Uterus (tissue), 4 donors: ENCODE data around the gene GAS7. TPM values are rescaled to one million over a fixed set of nuclear protein-coding genes. Genes with fewer than 3 reads are reported as not detected.

ENCODE experiments used
- DNase-seq, 2 donors: peaks; one replicate each; pipeline ENCODE4 v3.0.0-alpha.2; 2019 to 2020
- H3K27ac ChIP-seq, 2 donors: fragments of 200-600 bp; sonication (generic); 1 replicate in 1 of 2; 2 replicates in 1 of 2; pipeline ENCODE4 v1.5.1; 2016 to 2018
- H3K27me3 ChIP-seq, 2 donors: fragments of 200-600 bp; sonication (generic); one replicate each; pipeline ENCODE4 v1.5.1; 2018 to 2019; ENCODE audit warnings: control low read depth in 1 of 2
- H3K36me3 ChIP-seq, 2 donors: fragments of 200-600 bp; sonication (generic); one replicate each; pipeline ENCODE4 v1.5.1; 2019; ENCODE audit warnings: control low read depth in 1 of 2
- H3K4me1 ChIP-seq, 2 donors: fragments of 200-600 bp; sonication (generic); one replicate each; pipeline ENCODE4 v1.5.1; 2018 to 2019; ENCODE audit warnings: control low read depth in 1 of 2
- H3K4me3 ChIP-seq, 2 donors: fragments of 200-600 bp; sonication (generic); 1 replicate in 1 of 2; 2 replicates in 1 of 2; pipeline ENCODE4 v1.5.1; 2018 to 2019; ENCODE audit warnings: mild to moderate bottlenecking in 1 of 2
- H3K9me3 ChIP-seq, 2 donors: fragments of 200-600 bp; sonication (generic); one replicate each; pipeline ENCODE4 v1.5.1; 2019; ENCODE audit warnings: control low read depth in 1 of 2
- POLR2A ChIP-seq, 2 donors: fragments of 450-650 bp; IDR thresholded peaks; one replicate each; pipeline ENCODE4 v1.6.1; 2016; ENCODE audit warnings: antibody characterized with exemption in 2 of 2, mild to moderate bottlenecking in 1 of 2, moderate library complexity in 1 of 2
- intact Hi-C: fragments of 100-400 bp; cut with DNase I; formaldehyde crosslinking; loops from one replicate; pipeline ENCODE4 v1.15.1; 2023; ENCODE audit warnings: low total_unique reads
- total RNA-seq, 4 donors: library from RNA; depleted of rRNA in 3 of 4; stranded (reverse); fragments of >200 nt in 3 of 4; gene quantifications; one replicate each; pipeline versions ENCODE4 v1.1.0 to v1.2.4, GENCODE V29; 2014 to 2023
- TF ChIP-seq, protein P1 (sequence below), 4 experiments: fragments of 200-600 bp in 2 of 4; fragments of 450-650 bp in 2 of 4; sonication (generic) in 2 of 4; IDR thresholded peaks; one replicate each; pipeline ENCODE4 v1.5.1; 2016 to 2019; ENCODE audit warnings: antibody characterized with exemption in 4 of 4, mild to moderate bottlenecking in 2 of 4, moderate library complexity in 1 of 4
- donor health status: DM: yes; HTN: yes; CAD: no.

Gene GAS7
- total RNA-seq, 4 donors from 2014 or later = 12.8 to 95.9 (median 40.8) TPM

DNA sequence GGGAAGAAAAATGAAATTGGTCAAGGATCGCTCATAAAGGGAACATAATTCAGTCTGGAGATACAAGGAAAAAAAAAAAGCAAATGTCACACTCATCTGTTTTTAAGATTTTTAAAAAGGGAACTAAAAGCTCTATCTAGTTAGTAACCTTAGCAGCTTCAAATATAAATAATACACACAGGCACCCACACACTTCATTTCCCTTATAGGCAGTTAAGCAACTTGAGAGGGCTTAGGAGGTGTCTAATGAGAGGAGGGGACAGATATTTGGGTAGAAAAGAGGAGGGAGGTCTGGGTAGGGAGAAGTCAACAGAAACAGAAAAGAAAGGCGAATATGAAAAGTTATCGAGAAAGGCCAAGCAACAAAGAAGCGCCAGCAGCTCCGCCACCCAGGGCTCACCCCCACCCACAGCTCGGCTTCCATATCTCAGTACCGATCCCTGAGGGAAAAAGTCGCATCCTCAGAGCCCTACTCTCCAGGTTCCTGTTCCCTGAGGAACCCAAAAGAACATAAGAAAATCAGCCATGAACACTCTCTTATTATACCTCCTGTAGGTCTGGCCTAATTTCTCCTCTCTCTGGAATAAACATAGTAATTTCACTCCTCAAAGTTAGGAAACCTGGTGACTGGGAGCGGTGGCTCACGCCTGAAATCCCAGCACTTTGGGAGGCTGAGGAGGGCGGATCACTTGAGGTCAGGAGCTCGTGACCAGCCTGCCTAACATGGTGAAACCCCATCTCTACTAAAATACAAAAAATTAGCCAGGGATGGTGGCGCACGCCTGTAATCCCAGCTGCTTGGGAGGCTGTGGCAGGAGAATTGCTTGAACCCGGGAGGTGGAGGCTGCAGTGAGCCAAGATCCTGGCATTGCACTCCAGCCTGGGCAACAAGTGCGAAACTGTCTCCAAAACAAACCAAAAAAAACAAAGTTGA is 223.7 kb downstream of the GAS7 start:
- Histone ChIP-seq H3K4me3 (peak overlapping the region in 1 of 2 donors; percentile 3), H3K9me3 (no peaks in the 10 kb centered on the region), H3K27ac (peak overlapping the region; percentile 75 to 82), H3K36me3 (no peaks in the 10 kb centered on the region), H3K27me3 (no peaks in the 10 kb centered on the region), H3K4me1 (peaks cover 0 to 12% of the 10 kb centered on the region in 2 donors)
- DNase-seq = no peak
- intact Hi-C loops = no loop called here
- no peak for TF ChIP-seq POLR2A (IDR thresholded peaks at IDR 0.05)
- TF ChIP-seq, protein P1, sequence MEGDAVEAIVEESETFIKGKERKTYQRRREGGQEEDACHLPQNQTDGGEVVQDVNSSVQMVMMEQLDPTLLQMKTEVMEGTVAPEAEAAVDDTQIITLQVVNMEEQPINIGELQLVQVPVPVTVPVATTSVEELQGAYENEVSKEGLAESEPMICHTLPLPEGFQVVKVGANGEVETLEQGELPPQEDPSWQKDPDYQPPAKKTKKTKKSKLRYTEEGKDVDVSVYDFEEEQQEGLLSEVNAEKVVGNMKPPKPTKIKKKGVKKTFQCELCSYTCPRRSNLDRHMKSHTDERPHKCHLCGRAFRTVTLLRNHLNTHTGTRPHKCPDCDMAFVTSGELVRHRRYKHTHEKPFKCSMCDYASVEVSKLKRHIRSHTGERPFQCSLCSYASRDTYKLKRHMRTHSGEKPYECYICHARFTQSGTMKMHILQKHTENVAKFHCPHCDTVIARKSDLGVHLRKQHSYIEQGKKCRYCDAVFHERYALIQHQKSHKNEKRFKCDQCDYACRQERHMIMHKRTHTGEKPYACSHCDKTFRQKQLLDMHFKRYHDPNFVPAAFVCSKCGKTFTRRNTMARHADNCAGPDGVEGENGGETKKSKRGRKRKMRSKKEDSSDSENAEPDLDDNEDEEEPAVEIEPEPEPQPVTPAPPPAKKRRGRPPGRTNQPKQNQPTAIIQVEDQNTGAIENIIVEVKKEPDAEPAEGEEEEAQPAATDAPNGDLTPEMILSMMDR (IDR thresholded peaks at IDR 0.05) = no peak

DNA sequence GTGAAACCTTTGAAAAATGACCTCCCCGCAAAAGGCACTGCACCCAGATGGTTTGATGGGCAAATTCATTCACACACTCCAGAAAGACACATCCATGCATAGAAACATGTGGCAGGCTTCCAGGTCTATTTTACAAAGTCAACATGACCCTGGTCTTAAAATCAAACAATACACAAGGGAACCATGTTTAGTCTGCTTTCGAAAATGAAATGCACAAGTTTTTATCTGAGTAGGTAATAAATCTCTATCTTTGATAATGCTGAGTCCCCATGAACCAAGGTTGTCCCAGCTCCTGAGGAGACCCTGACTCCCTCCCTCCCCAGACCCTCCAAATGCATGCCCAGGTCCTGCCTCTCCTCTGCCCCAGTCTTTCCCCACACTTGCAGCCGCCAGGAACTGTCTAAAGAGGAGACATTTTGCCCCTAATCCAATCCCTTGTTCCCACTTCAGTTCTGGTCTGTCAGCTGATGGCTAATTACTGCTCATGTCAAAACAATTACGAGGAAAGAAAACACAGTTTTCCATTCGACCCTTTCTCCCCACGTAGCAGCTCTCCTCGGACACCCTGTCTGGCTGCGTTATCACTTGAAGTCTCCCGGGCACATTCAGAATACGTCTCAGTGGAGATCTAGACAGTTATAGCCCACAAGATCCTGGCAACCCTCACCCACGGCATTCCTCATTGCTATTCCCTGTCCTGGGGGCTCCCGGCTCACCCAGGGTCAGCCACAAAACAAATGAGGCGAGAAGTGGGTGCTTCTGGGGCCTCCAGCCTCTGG is 224.5 kb downstream of the GAS7 start:
- TF ChIP-seq POLR2A (IDR thresholded peaks at IDR 0.05) = no peak
- TF ChIP-seq, protein P1 (IDR thresholded peaks at IDR 0.05) = no peak
- H3K4me3 ChIP-seq = peak overlapping the region in 1 of 2 donors; percentile 3
- no peak for DNase-seq
- peak overlapping the region; percentile 75 to 82 for H3K27ac ChIP-seq
- H3K36me3 ChIP-seq = no peaks in the 10 kb centered on the region
- H3K27me3 ChIP-seq = no peaks in the 10 kb centered on the region
- no peaks in the 10 kb centered on the region for H3K9me3 ChIP-seq
- peaks cover 0 to 12% of the 10 kb centered on the region in 2 donors for H3K4me1 ChIP-seq
- intact Hi-C loops = no loop called here

DNA sequence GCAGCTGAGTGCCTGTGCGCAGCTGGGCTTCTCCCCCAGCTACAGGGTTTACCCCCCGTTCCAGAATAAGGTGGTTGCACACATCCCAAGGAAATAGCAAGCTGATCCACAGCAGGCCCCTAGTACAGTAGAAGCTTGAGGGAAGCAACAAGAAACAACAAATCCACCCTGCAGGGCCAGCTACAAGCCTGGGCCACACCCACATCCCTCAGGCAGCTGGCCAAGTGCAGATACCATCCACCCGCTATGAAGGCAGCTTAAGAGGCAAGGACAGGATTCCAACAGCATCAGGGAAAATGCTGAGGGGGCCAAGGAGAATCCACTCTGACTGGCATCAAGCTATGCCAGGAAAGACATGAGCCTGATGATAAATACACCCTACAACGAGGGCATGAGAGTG is 226.4 kb downstream of the GAS7 start:
- intact Hi-C loops = no loop called here
- Histone ChIP-seq H3K4me3 (no peak overlapping the region), H3K4me1 (peaks cover 0 to 12% of the 10 kb centered on the region in 2 donors), H3K27me3 (no peaks in the 10 kb centered on the region), H3K9me3 (no peaks in the 10 kb centered on the region), H3K27ac (peak overlapping the region; percentile 4 to 82), H3K36me3 (no peaks in the 10 kb centered on the region)
- TF ChIP-seq, protein P1 (IDR thresholded peaks at IDR 0.05) = no peak
- TF ChIP-seq POLR2A (IDR thresholded peaks at IDR 0.05) = no peak
- peak; percentile 49 to 59 for DNase-seq

DNA sequence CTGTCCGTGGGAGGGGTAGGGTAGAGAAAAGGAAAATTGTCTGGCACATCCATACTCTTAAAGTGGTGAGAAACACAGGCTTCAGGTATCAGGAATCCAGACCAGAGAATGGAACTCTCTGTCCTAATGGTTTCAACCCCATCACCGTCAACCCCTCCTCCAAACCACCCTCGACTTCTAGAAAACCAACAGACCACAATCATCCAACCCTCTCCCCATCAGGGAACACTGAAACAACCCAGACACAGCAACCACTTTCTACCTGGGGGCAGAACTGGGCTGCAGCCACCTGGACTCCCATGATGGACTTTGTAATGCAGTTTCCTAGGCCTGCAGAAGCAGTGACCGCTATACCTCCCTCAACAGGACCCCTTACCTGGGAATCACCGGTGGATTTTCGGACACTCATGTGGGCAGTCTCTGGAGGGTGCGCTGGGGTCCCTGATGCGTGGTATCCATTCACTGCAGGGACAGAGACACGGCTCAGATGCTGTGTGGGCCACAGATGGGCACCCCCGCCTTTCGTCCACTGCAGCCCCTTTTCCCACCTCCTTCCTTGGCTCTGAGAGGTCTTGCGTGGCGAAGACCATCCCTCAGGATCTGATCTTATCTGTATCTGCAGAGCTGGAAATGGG is 229.0 kb downstream of the GAS7 start:
- Histone ChIP-seq H3K4me1 (peaks cover 0 to 12% of the 10 kb centered on the region in 2 donors), H3K27me3 (no peaks in the 10 kb centered on the region), H3K4me3 (no peak overlapping the region), H3K27ac (no peak overlapping the region), H3K9me3 (no peaks in the 10 kb centered on the region), H3K36me3 (no peaks in the 10 kb centered on the region)
- no peak for TF ChIP-seq POLR2A (IDR thresholded peaks at IDR 0.05)
- TF ChIP-seq, protein P1 (IDR thresholded peaks at IDR 0.05) = no peak
- DNase-seq = no peak
- intact Hi-C loops = no loop called here
